Endothelial cell of umbilical vein (primary cell): ENCODE results near the gene LCLAT1. TPM values are rescaled to one million over a fixed set of nuclear protein-coding genes. Genes with fewer than 3 reads are reported as not detected.

Experiments
- BruUV-seq: library from RNA; stranded (reverse); fragments of 400-500 nt; replicated peaks from 2 replicates; lab custom pipeline; 2021; lab: Mats Ljungman, UMichigan
- CTCF ChIA-PET: fragments of 300-600, 350-600 bp; sonication (Branson Sonifier 250); formaldehyde crosslinking; loops from one replicate; lab custom pipeline; 2021; ENCODE audit warnings: antibody characterized with exemption, inconsistent platforms; lab: Charles Lee
- POLR2A ChIA-PET: fragments of 300-600, 350-600 bp; sonication (Branson Sonifier 250); formaldehyde crosslinking; loops from one replicate; lab custom pipeline; 2021; ENCODE audit warnings: antibody characterized with exemption, inconsistent platforms; lab: Charles Lee
- DNase-seq: peaks from one replicate; pipeline ENCODE4 v3.0.0-alpha.2; 2011; ENCODE audit warnings: low read depth, low spot score
- FAIRE-seq: peaks from 2 replicates; lab custom pipeline; 2011; peaks lifted over from hg19 to GRCh38; lab: Jason Lieb, UNC
- H2AFZ ChIP-seq: 2 replicates; pipeline ENCODE4 v1.6.0; 2012; ENCODE audit warnings: low read depth, low read length, control low read depth, inconsistent platforms
- H3K27ac ChIP-seq: 2 replicates; pipeline ENCODE4 v1.5.1; 2011; ENCODE audit warnings: low read depth, mild to moderate bottlenecking, control low read depth, low read length, moderate library complexity; ENCODE audit not compliant: insufficient read depth
- H3K27me3 ChIP-seq, 2 experiments: 2 replicates each; pipeline versions ENCODE4 v1.6.0 to v1.6.1; 2011; ENCODE audit warnings: low read length in 2 of 2, mixed read lengths in 1 of 2; ENCODE audit not compliant: control insufficient read depth in 2 of 2, insufficient read depth in 2 of 2
- H3K36me3 ChIP-seq, 2 experiments: 2 replicates in 1 of 2; 3 replicates in 1 of 2; pipeline ENCODE4 v1.5.1; 2011; ENCODE audit warnings: low read length in 2 of 2, mild to moderate bottlenecking in 1 of 2, moderate library complexity in 1 of 2; ENCODE audit not compliant: control insufficient read depth in 2 of 2, insufficient read depth in 2 of 2; ENCODE audit errors: extremely low read depth in 1 of 2
- H3K4me1 ChIP-seq: 3 replicates; pipeline ENCODE4 v1.5.1; 2011; ENCODE audit warnings: mild to moderate bottlenecking, low read length; ENCODE audit not compliant: control insufficient read depth, insufficient read depth; ENCODE audit errors: extremely low read depth
- H3K4me2 ChIP-seq: 2 replicates; pipeline ENCODE4 v1.6.1; 2011; ENCODE audit warnings: low read length, control low read depth, mixed read lengths; ENCODE audit not compliant: insufficient read depth
- H3K4me3 ChIP-seq, 3 experiments: fragments of 200-600 bp in 1 of 3; sonication (generic), shearing (Covaris generic) in 1 of 3; replicated peaks in 1 of 3; 2 replicates each; pipeline ENCODE4 v1.5.1; 2011 to 2016; ENCODE audit warnings: control low read depth in 3 of 3, low read length in 3 of 3, mild to moderate bottlenecking in 2 of 3, inconsistent platforms in 1 of 3, low read depth in 1 of 3, moderate library complexity in 1 of 3; ENCODE audit not compliant: insufficient read depth in 1 of 3
- H3K79me2 ChIP-seq: 2 replicates; pipeline ENCODE4 v1.6.0; 2012; ENCODE audit warnings: low read length, inconsistent platforms; ENCODE audit not compliant: control insufficient read depth, insufficient read depth
- H3K9ac ChIP-seq: replicated peaks from 2 replicates; pipeline ENCODE3; 2011; ENCODE audit warnings: low read length, control low read depth; ENCODE audit not compliant: insufficient read depth; ENCODE audit errors: extremely low read depth
- H3K9me1 ChIP-seq: replicated peaks from 3 replicates; pipeline ENCODE4 v1.6.0; 2011; ENCODE audit warnings: mild to moderate bottlenecking, low read length; ENCODE audit not compliant: control insufficient read depth, insufficient read depth; ENCODE audit errors: extremely low read depth
- H3K9me3 ChIP-seq: replicated peaks from 2 replicates; pipeline ENCODE4 v1.5.1; 2012; ENCODE audit warnings: low read length, inconsistent platforms; ENCODE audit not compliant: control insufficient read depth, insufficient read depth
- H4K20me1 ChIP-seq: replicated peaks from 2 replicates; pipeline ENCODE3; 2011; ENCODE audit warnings: mild to moderate bottlenecking, low read length; ENCODE audit not compliant: control insufficient read depth, insufficient read depth; ENCODE audit errors: extremely low read depth
- CTCF ChIP-seq, 2 donors: IDR thresholded peaks; 1 replicate in 1 of 2; 2 replicates in 1 of 2; pipeline ENCODE4 v1.5.1; 2011; ENCODE audit warnings: low read length in 2 of 2, mild to moderate bottlenecking in 2 of 2, moderate library complexity in 2 of 2, control low read depth in 1 of 2, inconsistent platforms in 1 of 2, low read depth in 1 of 2; ENCODE audit not compliant: insufficient read depth in 1 of 2; ENCODE audit errors: extremely low read depth in 1 of 2
- EZH2 ChIP-seq: IDR thresholded peaks from 2 replicates; pipeline ENCODE4 v1.6.1; 2012; ENCODE audit warnings: borderline replicate concordance, low read depth, mild to moderate bottlenecking, moderate library complexity, low read length, inconsistent platforms; ENCODE audit not compliant: severe bottlenecking
- FOS ChIP-seq: IDR thresholded peaks from 2 replicates; pipeline ENCODE4 v1.6.1; 2011; ENCODE audit warnings: mild to moderate bottlenecking, low read length, moderate library complexity, borderline replicate concordance; ENCODE audit not compliant: insufficient read depth
- GATA2 ChIP-seq: IDR thresholded peaks from 2 replicates; pipeline ENCODE4 v1.7.0; 2011; ENCODE audit warnings: low read depth, mild to moderate bottlenecking, moderate library complexity, mixed read lengths, low read length; ENCODE audit not compliant: insufficient read length, insufficient read depth
- JUN ChIP-seq: IDR thresholded peaks from 2 replicates; pipeline ENCODE4 v1.6.1; 2011; ENCODE audit warnings: borderline replicate concordance, low read depth; ENCODE audit not compliant: insufficient read length, insufficient read depth
- MYC ChIP-seq: IDR thresholded peaks from one replicate; pipeline ENCODE4 v1.6.1; 2011; ENCODE audit warnings: mild to moderate bottlenecking, low read depth, low read length
- POLR2A ChIP-seq: IDR thresholded peaks from 2 replicates; pipeline ENCODE4 v1.6.1; 2012; ENCODE audit warnings: low read depth, mild to moderate bottlenecking, control low read depth, low read length
- POLR2AphosphoS5 ChIP-seq: IDR thresholded peaks from 2 replicates; pipeline ENCODE4 v1.6.1; 2012; ENCODE audit warnings: low read depth, mild to moderate bottlenecking, control low read depth, low read length, moderate library complexity; ENCODE audit not compliant: insufficient read depth
- dilution Hi-C: fragments of 300-500 bp; cut with MboI; formaldehyde crosslinking; loops from one replicate; pipeline ENCODE4 v1.15.0; 2019; ENCODE audit warnings: low sequenced_read_pairs; ENCODE audit not compliant: extremely low pct_ligation_motif_present
- intact Hi-C: fragments of 100-400 bp; cut with micrococcal nuclease; formaldehyde crosslinking; loops from one replicate; pipeline ENCODE4 v1.10.0; 2022
- polyA plus RNA-seq, 4 experiments: library from polyadenylated mRNA; depleted of rRNA in 3 of 4; stranded (reverse) in 3 of 4; unstranded in 1 of 4; fragments of >200 nt; gene quantifications; 2 replicates each; pipeline versions ENCODE4 v1.2.1 to v1.2.3, GENCODE V29; 2011 to 2012; ENCODE audit warnings: missing spikeins in 1 of 4
- total RNA-seq: library from RNA; stranded (reverse); gene quantifications from 2 replicates; pipeline ENCODE4 v1.2.3, GENCODE V29; 2021
- TF ChIP-seq, protein P1 (sequence below): IDR thresholded peaks from 2 replicates; pipeline ENCODE4 v1.6.1; 2011; ENCODE audit not compliant: insufficient read depth, insufficient read length

LCLAT1 gene
- total and polyA plus RNA-seq, 2 donors (not counting 3 experiments of a cell fraction or from before 2014, with no cell fraction given): 6.1 to 20.8 TPM

- CTCF ChIA-PET: interaction anchor here (1.0 kb wide), 1 partner anchor 207 kb away, joined by 3 read pairs; no protein-coding TSS in a partner anchor
- no peaks in the 10 kb centered on the region for H3K4me1 ChIP-seq
- intact Hi-C loops: no loop called here
- FAIRE-seq (no peak), DNase-seq (no peak)
- no peaks in the 10 kb centered on the region for H3K36me3 ChIP-seq
- no peaks in the 10 kb centered on the region for H3K9me3 ChIP-seq
- no peaks in the 10 kb centered on the region for H3K9me1 ChIP-seq
- no peak overlapping the region for H3K4me3 ChIP-seq
- H4K20me1 ChIP-seq: no peaks in the 10 kb centered on the region
- H3K27me3 ChIP-seq: no peaks in the 10 kb centered on the region
- H3K4me2 ChIP-seq: no peak overlapping the region
- TF ChIP-seq POLR2AphosphoS5: no peak
- TF ChIP-seq GATA2: no peak
- no peak for TF ChIP-seq POLR2A
- no peak for TF ChIP-seq CTCF (IDR thresholded peaks at IDR 0.05; ENCODE audit: extremely low read depth in 1 of 2, insufficient read depth in 1 of 2, low read depth in 1 of 2, low read length in 2 of 2)
- TF ChIP-seq, protein P1, sequence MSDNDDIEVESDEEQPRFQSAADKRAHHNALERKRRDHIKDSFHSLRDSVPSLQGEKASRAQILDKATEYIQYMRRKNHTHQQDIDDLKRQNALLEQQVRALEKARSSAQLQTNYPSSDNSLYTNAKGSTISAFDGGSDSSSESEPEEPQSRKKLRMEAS: no peak
- TF ChIP-seq JUN: no peak
- no peak for TF ChIP-seq MYC
- no peak for TF ChIP-seq EZH2
- TF ChIP-seq FOS: no peak
- H2AFZ ChIP-seq: no peak overlapping the region
- BruUV-seq: no TSS peak
- no peak overlapping the region for H3K9ac ChIP-seq
- POLR2A ChIA-PET: no interaction called here
- dilution Hi-C loops: no loop called here
- no peaks in the 10 kb centered on the region for H3K79me2 ChIP-seq
- H3K27ac ChIP-seq: no peak overlapping the region
Measured at GRCh38 chr2:30504731-30505130, 57.7 kb downstream of the LCLAT1 start.
